MCF 10A (cell line): ENCODE results near the gene FILIP1. TPM values are rescaled to one million over a fixed set of nuclear protein-coding genes. Genes with fewer than 3 reads are reported as not detected.

Source experiments
- Bru-seq: library from RNA; stranded (reverse); fragments of 400-500 nt; gene quantifications from one replicate; lab custom pipeline; 2021; lab: Mats Ljungman, UMichigan
- BruChase-seq, 2 experiments: library from RNA; stranded (reverse); fragments of 400-500 nt; gene quantifications; one replicate each; lab custom pipeline; 2021; lab: Mats Ljungman, UMichigan
- BruUV-seq: library from RNA; stranded (reverse); fragments of 400-500 nt; replicated peaks from 2 replicates; lab custom pipeline; 2021; lab: Mats Ljungman, UMichigan
- CTCF ChIA-PET: fragments of 300-600 bp; sonication (Branson Sonifier 250); formaldehyde crosslinking; extraction: SDS; loops from one replicate; lab custom pipeline; 2021; ENCODE audit warnings: antibody characterized with exemption, inconsistent platforms; lab: Yijun Ruan, JAX
- POLR2A ChIA-PET: fragments of 300-600, 350-650 bp; sonication (Branson Sonifier 250); formaldehyde crosslinking; extraction: SDS; loops from one replicate; lab custom pipeline; 2020; ENCODE audit warnings: antibody characterized with exemption, inconsistent platforms; lab: Yijun Ruan, JAX
- DNase-seq: peaks from one replicate; pipeline ENCODE4 v3.0.0-alpha.2; 2018; ENCODE audit not compliant: unreplicated experiment
- H3K27ac Mint-ChIP-seq: one replicate; pipeline ENCODE4 v1.8.0; 2022; ENCODE audit warnings: mild to moderate bottlenecking, low read depth, mixed read lengths; ENCODE audit not compliant: unreplicated experiment
- H3K27me3 Mint-ChIP-seq: one replicate; pipeline ENCODE4 v1.8.0; 2022; ENCODE audit warnings: mixed read lengths; ENCODE audit not compliant: insufficient read depth, unreplicated experiment
- H3K36me3 Mint-ChIP-seq: one replicate; pipeline ENCODE4 v1.8.0; 2022; ENCODE audit warnings: mild to moderate bottlenecking, moderate library complexity, mixed read lengths; ENCODE audit not compliant: insufficient read depth, unreplicated experiment
- H3K4me1 Mint-ChIP-seq: one replicate; pipeline ENCODE4 v1.8.0; 2022; ENCODE audit warnings: mixed read lengths; ENCODE audit not compliant: insufficient read depth, unreplicated experiment
- H3K4me3 Mint-ChIP-seq: one replicate; pipeline ENCODE4 v1.8.0; 2022; ENCODE audit warnings: mild to moderate bottlenecking, moderate library complexity, mixed read lengths; ENCODE audit not compliant: unreplicated experiment
- H3K9me3 Mint-ChIP-seq: one replicate; pipeline ENCODE4 v1.8.0; 2022; ENCODE audit warnings: mixed read lengths; ENCODE audit not compliant: unreplicated experiment
- intact Hi-C: fragments of 100-400 bp; cut with micrococcal nuclease; formaldehyde crosslinking; loops from 2 replicates; pipeline ENCODE4 v1.14.1; 2022
- long read RNA-seq: library from polyadenylated mRNA; stranded (forward); transcript quantifications from one replicate; pipeline ENCODE4 v2.0.0, GENCODE V29; 2022
- total RNA-seq: library from RNA; stranded (reverse); gene quantifications from 2 replicates; pipeline ENCODE4 v1.2.3, GENCODE V29; 2022
- TF ChIP-seq, protein P1 (sequence below): fragments of 200-600 bp; IDR thresholded peaks from one replicate; pipeline ENCODE4 v1.8.0; 2022; ENCODE audit warnings: antibody characterized with exemption, mild to moderate bottlenecking; ENCODE audit not compliant: unreplicated experiment

Gene FILIP1, protein sequence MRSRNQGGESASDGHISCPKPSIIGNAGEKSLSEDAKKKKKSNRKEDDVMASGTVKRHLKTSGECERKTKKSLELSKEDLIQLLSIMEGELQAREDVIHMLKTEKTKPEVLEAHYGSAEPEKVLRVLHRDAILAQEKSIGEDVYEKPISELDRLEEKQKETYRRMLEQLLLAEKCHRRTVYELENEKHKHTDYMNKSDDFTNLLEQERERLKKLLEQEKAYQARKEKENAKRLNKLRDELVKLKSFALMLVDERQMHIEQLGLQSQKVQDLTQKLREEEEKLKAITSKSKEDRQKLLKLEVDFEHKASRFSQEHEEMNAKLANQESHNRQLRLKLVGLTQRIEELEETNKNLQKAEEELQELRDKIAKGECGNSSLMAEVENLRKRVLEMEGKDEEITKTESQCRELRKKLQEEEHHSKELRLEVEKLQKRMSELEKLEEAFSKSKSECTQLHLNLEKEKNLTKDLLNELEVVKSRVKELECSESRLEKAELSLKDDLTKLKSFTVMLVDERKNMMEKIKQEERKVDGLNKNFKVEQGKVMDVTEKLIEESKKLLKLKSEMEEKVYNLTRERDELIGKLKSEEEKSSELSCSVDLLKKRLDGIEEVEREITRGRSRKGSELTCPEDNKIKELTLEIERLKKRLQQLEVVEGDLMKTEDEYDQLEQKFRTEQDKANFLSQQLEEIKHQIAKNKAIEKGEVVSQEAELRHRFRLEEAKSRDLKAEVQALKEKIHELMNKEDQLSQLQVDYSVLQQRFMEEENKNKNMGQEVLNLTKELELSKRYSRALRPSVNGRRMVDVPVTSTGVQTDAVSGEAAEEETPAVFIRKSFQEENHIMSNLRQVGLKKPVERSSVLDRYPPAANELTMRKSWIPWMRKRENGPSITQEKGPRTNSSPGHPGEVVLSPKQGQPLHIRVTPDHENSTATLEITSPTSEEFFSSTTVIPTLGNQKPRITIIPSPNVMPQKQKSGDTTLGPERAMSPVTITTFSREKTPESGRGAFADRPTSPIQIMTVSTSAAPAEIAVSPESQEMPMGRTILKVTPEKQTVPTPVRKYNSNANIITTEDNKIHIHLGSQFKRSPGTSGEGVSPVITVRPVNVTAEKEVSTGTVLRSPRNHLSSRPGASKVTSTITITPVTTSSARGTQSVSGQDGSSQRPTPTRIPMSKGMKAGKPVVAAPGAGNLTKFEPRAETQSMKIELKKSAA (N-terminal part only)
- 0.14 and 0.32 TPM in 2 replicates for total RNA-seq
- percentile 24 among the genes with signal in this experiment for Bru-seq, nascent RNA
- percentile 24 among the genes with signal in this experiment for BruChase-seq, experiment 1, labeled RNA remaining after a 6-hour chase
- percentile 24 among the genes with signal in this experiment for BruChase-seq, experiment 2, labeled RNA remaining after a 2-hour chase
- long read RNA-seq, partial matches to known transcripts = 0 of 1 reads
- long read RNA-seq, other reads (novel, unspliced or antisense) = 1 of 1 reads

DNA sequence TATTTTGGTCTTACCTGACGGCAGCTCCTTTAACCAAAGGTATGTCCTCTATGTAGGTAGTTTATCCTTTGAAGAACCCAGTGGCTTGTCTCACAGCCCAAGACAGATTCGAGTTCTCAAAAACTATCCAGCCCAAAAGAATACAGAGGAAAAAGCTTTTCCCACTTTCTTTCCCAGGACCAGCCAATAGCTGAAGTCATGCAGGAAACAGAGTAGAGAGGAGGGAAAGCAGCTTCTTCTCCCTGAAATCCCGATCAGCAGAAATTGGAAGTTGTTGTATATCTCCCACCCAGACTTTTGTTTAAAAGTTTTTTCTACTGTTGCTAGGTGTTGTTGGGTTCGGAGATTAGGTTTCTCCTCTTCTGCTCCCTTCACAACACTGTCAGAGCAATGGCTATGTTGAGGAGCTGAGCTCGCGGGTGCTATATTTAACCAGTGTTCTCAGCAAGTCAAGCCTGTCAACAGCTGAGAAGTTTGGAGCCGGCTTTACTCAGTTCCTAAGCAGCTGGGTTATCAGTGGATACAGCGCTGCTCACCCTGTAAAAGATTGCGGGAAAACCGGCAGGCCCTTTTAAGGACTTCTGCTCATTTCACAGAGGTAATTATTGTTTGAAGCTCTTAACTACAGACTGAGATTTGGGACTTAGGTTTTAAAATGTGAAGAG is at the start of gene FILIP1:
Gene FILIP1, minus strand, starts transcription at position 401 of the 665 bp plus-strand sequence. CDS start 78,828 bp downstream, outside the sequence.
- intact Hi-C loops = no loop called here

DNA sequence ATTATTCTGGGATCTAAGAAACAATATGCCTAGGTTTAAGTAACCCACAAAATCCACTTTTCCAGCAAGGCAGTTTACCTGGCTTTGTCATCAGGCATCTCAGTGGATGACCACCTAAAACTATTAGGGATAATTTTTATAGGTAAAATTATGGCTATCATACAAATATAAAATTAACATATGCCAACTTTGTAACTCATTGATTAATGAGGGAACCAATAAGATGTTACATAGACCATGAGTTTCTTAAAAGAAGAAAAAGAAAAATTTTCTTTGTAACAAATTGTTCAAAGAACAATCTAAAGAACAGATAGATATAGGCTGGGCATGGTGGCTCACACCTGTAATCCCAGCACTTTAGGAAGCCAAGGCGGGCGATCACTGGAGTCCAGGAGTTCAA is 49.7 kb upstream of the FILIP1 start:
- no peaks in the 10 kb centered on the region for H3K36me3 Mint-ChIP-seq
- CTCF ChIA-PET = no interaction called here
- BruUV-seq = no TSS peak
- intact Hi-C loops = no loop called here
- H3K27ac Mint-ChIP-seq = no peak overlapping the region
- TF ChIP-seq, protein P1, sequence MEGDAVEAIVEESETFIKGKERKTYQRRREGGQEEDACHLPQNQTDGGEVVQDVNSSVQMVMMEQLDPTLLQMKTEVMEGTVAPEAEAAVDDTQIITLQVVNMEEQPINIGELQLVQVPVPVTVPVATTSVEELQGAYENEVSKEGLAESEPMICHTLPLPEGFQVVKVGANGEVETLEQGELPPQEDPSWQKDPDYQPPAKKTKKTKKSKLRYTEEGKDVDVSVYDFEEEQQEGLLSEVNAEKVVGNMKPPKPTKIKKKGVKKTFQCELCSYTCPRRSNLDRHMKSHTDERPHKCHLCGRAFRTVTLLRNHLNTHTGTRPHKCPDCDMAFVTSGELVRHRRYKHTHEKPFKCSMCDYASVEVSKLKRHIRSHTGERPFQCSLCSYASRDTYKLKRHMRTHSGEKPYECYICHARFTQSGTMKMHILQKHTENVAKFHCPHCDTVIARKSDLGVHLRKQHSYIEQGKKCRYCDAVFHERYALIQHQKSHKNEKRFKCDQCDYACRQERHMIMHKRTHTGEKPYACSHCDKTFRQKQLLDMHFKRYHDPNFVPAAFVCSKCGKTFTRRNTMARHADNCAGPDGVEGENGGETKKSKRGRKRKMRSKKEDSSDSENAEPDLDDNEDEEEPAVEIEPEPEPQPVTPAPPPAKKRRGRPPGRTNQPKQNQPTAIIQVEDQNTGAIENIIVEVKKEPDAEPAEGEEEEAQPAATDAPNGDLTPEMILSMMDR = no peak
- H3K4me1 Mint-ChIP-seq = no peaks in the 10 kb centered on the region
- peaks cover 21% of the 10 kb centered on the region for H3K27me3 Mint-ChIP-seq
- no peak for DNase-seq
- no peaks in the 10 kb centered on the region for H3K9me3 Mint-ChIP-seq
- H3K4me3 Mint-ChIP-seq = no peak overlapping the region
- POLR2A ChIA-PET = no interaction called here

More for the DNA sequence above, at the start of gene FILIP1:
- CTCF ChIA-PET = interaction anchor here (0.8 to 1.1 kb wide), 2 partner anchors 18 to 53 kb away, joined by 3 to 4 read pairs; no protein-coding TSS in a partner anchor
- Mint-ChIP-seq H3K9me3 (no peaks in the 10 kb centered on the region), H3K4me3 (no peak within 1 kb of the TSS), H3K4me1 (peaks cover 5% of the 10 kb centered on the region), H3K36me3 (no peaks in the 10 kb centered on the region), H3K27ac (no peak within 1 kb of the TSS), H3K27me3 (no peaks in the 10 kb centered on the region)
- no peak for DNase-seq
- POLR2A ChIA-PET = interaction anchor here (0.6 to 1.0 kb wide), 2 partner anchors 12 to 616 kb away, joined by 3 read pairs; no protein-coding TSS in a partner anchor
- BruUV-seq = no TSS peak
- TF ChIP-seq, protein P1 = no peak

DNA sequence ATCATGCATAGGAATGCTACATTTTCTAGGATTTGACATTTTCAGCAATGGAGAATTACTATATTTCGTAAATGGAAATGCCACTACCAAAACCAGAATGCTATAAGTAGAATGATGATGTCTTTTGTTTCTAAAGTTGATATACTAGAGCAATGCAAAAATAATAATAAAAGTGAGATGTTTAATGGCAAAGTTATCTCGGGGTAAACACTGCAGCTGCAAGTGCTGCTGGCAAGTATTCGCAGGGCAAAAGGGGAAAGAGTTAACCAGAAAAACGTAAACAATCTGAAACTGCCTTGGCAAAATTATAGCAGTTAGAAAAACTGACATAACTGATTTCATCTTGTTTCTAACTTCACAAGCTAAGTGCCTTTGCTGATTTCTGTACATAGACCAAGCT is 45.5 kb upstream of the FILIP1 start:
- TF ChIP-seq, protein P1 = no peak
- no peak overlapping the region for H3K4me3 Mint-ChIP-seq
- no TSS peak for BruUV-seq
- H3K4me1 Mint-ChIP-seq = no peaks in the 10 kb centered on the region
- peaks cover 21% of the 10 kb centered on the region for H3K27me3 Mint-ChIP-seq
- ChIA-PET CTCF (interaction anchor here (0.5 to 2.1 kb wide), 3 partner anchors 10 to 271 kb away, joined by 3 to 7 read pairs (median 3); no protein-coding TSS in a partner anchor), POLR2A (interaction anchor here (1.3 kb wide), 1 partner anchor 10 kb away, joined by 4 read pairs; no protein-coding TSS in a partner anchor)
- no peak overlapping the region for H3K27ac Mint-ChIP-seq
- no peak for DNase-seq
- no peaks in the 10 kb centered on the region for H3K9me3 Mint-ChIP-seq
- no peaks in the 10 kb centered on the region for H3K36me3 Mint-ChIP-seq
- intact Hi-C loops = no loop called here
